OCI-LY1 (cell line): ENCODE results near the gene DPF3.

Experiments
- H2AFZ ChIP-seq: fragments of 200-600 bp; sonication (generic), shearing (Covaris generic); 2 replicates; pipeline ENCODE4 v1.6.0; 2014; ENCODE audit warnings: antibody characterized with exemption, mild to moderate bottlenecking, low read length
- H3F3A ChIP-seq: fragments of 200-600 bp; sonication (generic), shearing (Covaris generic); 2 replicates; pipeline ENCODE4 v1.6.0; 2014; ENCODE audit warnings: mild to moderate bottlenecking, antibody characterized with exemption, low read length, moderate library complexity; ENCODE audit not compliant: insufficient read depth
- H3K27ac ChIP-seq: fragments of 200-600 bp; sonication (generic); 2 replicates; pipeline ENCODE4 v1.5.1; 2014; ENCODE audit warnings: low read length, mixed run types, mild to moderate bottlenecking, low read depth; ENCODE audit not compliant: poor library complexity, severe bottlenecking
- H3K27me3 ChIP-seq: fragments of 200-600 bp; sonication (generic); 2 replicates; pipeline ENCODE4 v1.6.0; 2014; ENCODE audit warnings: antibody characterized with exemption, mild to moderate bottlenecking, low read length, moderate library complexity; ENCODE audit not compliant: insufficient read depth
- H3K36me3 ChIP-seq: fragments of 200-600 bp; sonication (generic); 2 replicates; pipeline ENCODE4 v1.6.1; 2014; ENCODE audit warnings: mild to moderate bottlenecking, antibody characterized with exemption, low read length, moderate library complexity, mixed read lengths; ENCODE audit not compliant: insufficient read depth
- H3K4me1 ChIP-seq: fragments of 200-600 bp; sonication (generic); 2 replicates; pipeline ENCODE4 v1.5.1; 2014; ENCODE audit warnings: mild to moderate bottlenecking, low read length, moderate library complexity; ENCODE audit not compliant: insufficient read depth, severe bottlenecking
- H3K4me2 ChIP-seq: fragments of 200-600 bp; sonication (generic), shearing (Covaris generic); 2 replicates; pipeline ENCODE4 v1.6.1; 2014; ENCODE audit warnings: low read length
- H3K4me3 ChIP-seq: fragments of 200-600 bp; sonication (generic); 2 replicates; pipeline ENCODE4 v1.5.1; 2014; ENCODE audit warnings: low read length, low read depth, mild to moderate bottlenecking, mixed read lengths; ENCODE audit not compliant: poor library complexity, severe bottlenecking
- H3K79me2 ChIP-seq: fragments of 200-600 bp; shearing (Covaris generic); 2 replicates; pipeline ENCODE4 v1.6.1; 2016; ENCODE audit warnings: mixed run types, low read length, mixed read lengths; ENCODE audit not compliant: insufficient read depth
- H3K9ac ChIP-seq: fragments of 200-600 bp; sonication (generic), shearing (Covaris generic); 2 replicates; pipeline ENCODE4 v1.6.1; 2014; ENCODE audit warnings: mild to moderate bottlenecking, low read length, mixed read lengths
- H3K9me2 ChIP-seq: fragments of 200-600 bp; sonication (generic), shearing (Covaris generic); 2 replicates; pipeline ENCODE4 v1.6.1; 2014; ENCODE audit warnings: low read depth, mild to moderate bottlenecking, low read length, mixed read lengths
- H3K9me3 ChIP-seq: fragments of 200-600 bp; shearing (Covaris generic); 2 replicates; pipeline ENCODE4 v1.6.1; 2014; ENCODE audit warnings: low read length, mixed read lengths
- H4K20me1 ChIP-seq: fragments of 200-600 bp; sonication (generic), shearing (Covaris generic); 2 replicates; pipeline ENCODE4 v1.6.0; 2016; ENCODE audit warnings: mild to moderate bottlenecking, low read length; ENCODE audit not compliant: insufficient read depth
- EZH2 ChIP-seq: fragments of 200-600 bp; sonication (generic), shearing (Covaris generic); IDR thresholded peaks from 2 replicates; pipeline ENCODE4 v1.8.0; 2017; ENCODE audit warnings: borderline replicate concordance, mixed run types, mild to moderate bottlenecking, antibody characterized with exemption, low read length, moderate library complexity, mixed read lengths
- TF ChIP-seq, protein P1 (sequence below): fragments of 200-600 bp; sonication (generic), shearing (Covaris generic); IDR thresholded peaks from 2 replicates; pipeline ENCODE4 v1.5.1; 2017; ENCODE audit warnings: mild to moderate bottlenecking, antibody characterized with exemption, low read length, moderate library complexity, mixed read lengths

The DPF3 gene

DNA sequence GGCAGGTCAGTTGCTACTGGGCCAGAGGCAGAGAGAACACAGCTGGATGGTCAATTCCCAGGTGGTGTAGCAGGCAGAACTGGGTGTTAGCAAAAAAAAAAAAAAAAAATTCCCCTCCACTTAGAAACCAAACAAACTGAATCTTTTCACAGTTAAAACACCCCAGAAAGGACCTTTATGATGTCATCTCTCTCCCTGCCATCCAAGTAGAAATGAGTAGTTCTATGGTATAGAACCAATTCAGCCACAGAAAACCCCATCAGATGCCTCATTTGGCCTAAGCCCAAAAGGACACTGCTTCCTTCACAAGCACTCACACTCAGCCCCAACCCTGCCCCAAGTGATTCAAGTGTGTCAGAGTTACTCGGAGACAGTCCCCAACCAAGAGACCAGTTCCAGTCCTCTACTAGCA is 230.8 kb downstream of the DPF3 start:
- H2AFZ ChIP-seq = no peak overlapping the region
- H3K9ac ChIP-seq = no peak overlapping the region
- no peaks in the 10 kb centered on the region for H3K36me3 ChIP-seq
- no peaks in the 10 kb centered on the region for H3K79me2 ChIP-seq
- H3K9me3 ChIP-seq = no peaks in the 10 kb centered on the region
- no peak overlapping the region for H3K27ac ChIP-seq
- no peak overlapping the region for H3K4me3 ChIP-seq
- no peaks in the 10 kb centered on the region for H3K4me1 ChIP-seq
- TF ChIP-seq, protein P1, sequence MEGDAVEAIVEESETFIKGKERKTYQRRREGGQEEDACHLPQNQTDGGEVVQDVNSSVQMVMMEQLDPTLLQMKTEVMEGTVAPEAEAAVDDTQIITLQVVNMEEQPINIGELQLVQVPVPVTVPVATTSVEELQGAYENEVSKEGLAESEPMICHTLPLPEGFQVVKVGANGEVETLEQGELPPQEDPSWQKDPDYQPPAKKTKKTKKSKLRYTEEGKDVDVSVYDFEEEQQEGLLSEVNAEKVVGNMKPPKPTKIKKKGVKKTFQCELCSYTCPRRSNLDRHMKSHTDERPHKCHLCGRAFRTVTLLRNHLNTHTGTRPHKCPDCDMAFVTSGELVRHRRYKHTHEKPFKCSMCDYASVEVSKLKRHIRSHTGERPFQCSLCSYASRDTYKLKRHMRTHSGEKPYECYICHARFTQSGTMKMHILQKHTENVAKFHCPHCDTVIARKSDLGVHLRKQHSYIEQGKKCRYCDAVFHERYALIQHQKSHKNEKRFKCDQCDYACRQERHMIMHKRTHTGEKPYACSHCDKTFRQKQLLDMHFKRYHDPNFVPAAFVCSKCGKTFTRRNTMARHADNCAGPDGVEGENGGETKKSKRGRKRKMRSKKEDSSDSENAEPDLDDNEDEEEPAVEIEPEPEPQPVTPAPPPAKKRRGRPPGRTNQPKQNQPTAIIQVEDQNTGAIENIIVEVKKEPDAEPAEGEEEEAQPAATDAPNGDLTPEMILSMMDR = no peak
- TF ChIP-seq EZH2 = no peak
- H4K20me1 ChIP-seq = no peaks in the 10 kb centered on the region
- no peak overlapping the region for H3K4me2 ChIP-seq
- no peaks in the 10 kb centered on the region for H3F3A ChIP-seq
- no peaks in the 10 kb centered on the region; the same call in 1 of the 2 replicates for H3K27me3 ChIP-seq
- H3K9me2 ChIP-seq = no peaks in the 10 kb centered on the region

DNA sequence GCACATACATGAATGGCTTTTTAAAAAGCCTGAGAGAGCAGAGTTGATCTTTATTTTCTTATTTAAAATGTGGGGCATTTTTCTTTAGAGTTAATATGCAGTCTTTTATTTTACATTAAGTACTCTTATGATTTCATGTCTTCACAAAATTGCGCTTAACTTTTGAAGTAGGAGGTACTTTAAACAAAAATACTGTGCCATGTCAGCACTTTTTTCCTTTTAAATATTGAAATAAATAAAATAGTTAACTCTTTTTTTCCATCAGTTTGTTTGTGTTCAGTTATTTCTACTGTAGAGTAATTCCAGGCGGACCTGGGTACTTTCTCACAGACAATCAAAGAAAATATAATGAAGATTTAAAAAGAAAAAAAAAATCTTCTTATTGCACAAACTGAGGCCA is 231.7 kb downstream of the DPF3 start:
- H3K79me2 ChIP-seq = no peaks in the 10 kb centered on the region
- TF ChIP-seq EZH2 = no peak
- TF ChIP-seq, protein P1 = no peak
- H3K4me2 ChIP-seq = no peak overlapping the region
- no peak overlapping the region for H3K4me3 ChIP-seq
- no peaks in the 10 kb centered on the region for H3K4me1 ChIP-seq
- no peaks in the 10 kb centered on the region for H4K20me1 ChIP-seq
- H2AFZ ChIP-seq = no peak overlapping the region
- H3K36me3 ChIP-seq = no peaks in the 10 kb centered on the region
- no peaks in the 10 kb centered on the region for H3K9me2 ChIP-seq
- H3K9me3 ChIP-seq = no peaks in the 10 kb centered on the region
- H3K27me3 ChIP-seq = no peaks in the 10 kb centered on the region; the same call in 1 of the 2 replicates
- no peak overlapping the region for H3K9ac ChIP-seq
- H3F3A ChIP-seq = no peaks in the 10 kb centered on the region
- H3K27ac ChIP-seq = no peak overlapping the region

DNA sequence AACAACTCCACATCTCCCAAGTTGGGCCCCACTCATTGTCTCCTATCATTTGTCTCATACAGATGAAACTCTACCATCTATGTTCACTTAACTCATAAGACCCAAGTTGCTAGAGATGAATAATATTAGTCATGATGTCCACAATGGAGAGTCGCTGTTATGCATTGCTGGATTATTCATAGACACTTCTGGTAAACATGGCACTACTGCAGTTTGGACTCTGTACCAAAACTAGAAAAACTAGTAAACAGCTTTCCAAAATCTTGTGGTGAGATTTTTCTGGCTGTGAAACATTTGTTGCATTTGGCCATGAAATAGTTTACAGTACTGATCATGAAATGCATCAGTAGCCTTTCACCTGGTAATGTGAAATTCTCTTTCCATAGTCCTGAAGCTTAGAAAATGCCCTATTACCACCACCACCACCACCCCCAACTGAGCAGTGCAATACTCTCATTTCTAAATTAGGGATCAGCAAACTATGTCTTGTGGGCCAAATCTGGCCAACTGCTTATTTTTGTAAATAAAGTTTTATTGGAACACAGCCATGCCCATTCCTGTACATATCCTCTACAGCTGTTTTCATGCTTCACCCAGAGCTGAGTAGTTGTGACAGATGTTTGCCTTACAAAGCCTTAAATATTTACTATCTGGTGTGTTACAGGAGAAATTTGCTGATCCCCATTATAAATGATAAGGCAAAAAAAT is 236.5 kb downstream of the DPF3 start:
- Histone ChIP-seq H3K27ac (no peak overlapping the region), H3K79me2 (no peaks in the 10 kb centered on the region), H3K9ac (no peak overlapping the region), H4K20me1 (no peaks in the 10 kb centered on the region), H3K9me3 (no peaks in the 10 kb centered on the region), H3K4me2 (no peak overlapping the region), H3K36me3 (no peaks in the 10 kb centered on the region), H3K4me3 (no peak overlapping the region), H3F3A (no peaks in the 10 kb centered on the region), H3K27me3 (no peaks in the 10 kb centered on the region), H3K9me2 (no peaks in the 10 kb centered on the region), H3K4me1 (no peaks in the 10 kb centered on the region), H2AFZ (no peak overlapping the region)
- no peak for TF ChIP-seq EZH2
- TF ChIP-seq, protein P1 = no peak
